ENCODE results near the gene ARRB1.
A peak's percentile ranks its signal among the peaks of the same experiment; 100 is the strongest.

ARRB1 gene

DNA sequence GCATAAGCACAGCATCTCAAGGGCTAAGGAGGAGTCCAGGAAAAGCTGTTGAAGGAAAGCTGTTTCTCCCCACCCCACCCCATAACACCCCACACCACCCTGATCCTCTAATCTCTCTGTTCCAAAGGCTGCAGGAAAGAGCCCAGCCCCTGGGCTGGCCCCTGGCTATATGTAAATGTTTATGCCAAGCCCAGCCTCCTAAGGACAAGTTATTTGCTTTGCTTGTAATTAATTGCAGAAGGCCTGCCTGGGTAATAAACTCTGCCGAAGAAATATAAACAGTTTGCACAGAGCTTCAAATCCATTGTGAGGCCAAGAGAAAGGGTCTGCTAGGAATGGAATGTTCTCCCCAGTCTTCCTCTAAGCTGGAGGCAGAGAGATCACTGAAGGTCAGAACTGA is 21.2 kb downstream of the ARRB1 start:
- Histone ChIP-seq H2AFZ (ENCODE audit: low read length) (no peak overlapping the region), H3K4me3 (ENCODE audit: low read length in 2 of 2) (no peak overlapping the region), H2BK120ac (ENCODE audit: low read depth, low read length) (no peak overlapping the region), H3K23ac (ENCODE audit: low read depth, low read length, poor library complexity) (no peak overlapping the region), H2BK5ac (ENCODE audit: low read length) (no peak overlapping the region), H3K4me1 (ENCODE audit: control insufficient read depth in 2 of 2, insufficient read depth in 1 of 2, low read depth in 1 of 2, low read length in 2 of 2) (peaks cover 6 to 9% of the 10 kb centered on the region in 2 donors), H3K4ac (ENCODE audit: low read length) (no peak overlapping the region), H2AK5ac (ENCODE audit: low read depth, low read length) (no peak overlapping the region), H3K27me3 (ENCODE audit: control insufficient read depth in 3 of 3, insufficient read depth in 3 of 3, low read depth in 1 of 3, low read length in 3 of 3) (no peaks in the 10 kb centered on the region), H3K36me3 (replicated peaks in 1 of 2; ENCODE audit: control insufficient read depth in 2 of 2, insufficient read depth in 2 of 2, low read length in 2 of 2) (no peaks in the 10 kb centered on the region), H3K79me1 (ENCODE audit: low read depth, low read length) (peaks cover 2% of the 10 kb centered on the region), H3K9me3 (replicated peaks in 1 of 2; ENCODE audit: control insufficient read depth in 2 of 2, insufficient read depth in 1 of 2, low read depth in 1 of 2, low read length in 2 of 2) (no peaks in the 10 kb centered on the region), H3K4me2 (ENCODE audit: insufficient read depth, low read length, poor library complexity, severe bottlenecking) (no peak overlapping the region), H3K27ac (replicated peaks; ENCODE audit: low read length) (no peak overlapping the region), H3K18ac (ENCODE audit: low read length) (no peak overlapping the region), H2BK12ac (ENCODE audit: low read length) (no peak overlapping the region), H3K9ac (ENCODE audit: low read depth, low read length, poor library complexity) (no peak overlapping the region), H3K14ac (ENCODE audit: low read length) (no peak overlapping the region), H2BK15ac (ENCODE audit: low read length) (no peak overlapping the region), H4K8ac (ENCODE audit: low read depth, low read length) (no peak overlapping the region), H4K91ac (ENCODE audit: low read depth, low read length, poor library complexity) (no peak overlapping the region)
- DNase-seq (ENCODE audit: low spot score), result no peak
- no CpG with 5 or more reads among the region's 1 CpG for WGBS, 2 donors (ENCODE audit: extremely low coverage in 2 of 2, insufficient read length in 2 of 2, insufficient replicate concordance in 1 of 2)

GRCh38 chr11:75328426-75329277 is 22.8 kb downstream of the ARRB1 start:
- Histone ChIP-seq H4K91ac (ENCODE audit: low read depth, low read length, poor library complexity) (no peak overlapping the region), H3K4ac (ENCODE audit: low read length) (no peak overlapping the region), H2AFZ (ENCODE audit: low read length) (peak overlapping the region; percentile 7), H3K14ac (ENCODE audit: low read length) (no peak overlapping the region), H2BK5ac (ENCODE audit: low read length) (no peak overlapping the region), H3K4me1 (ENCODE audit: control insufficient read depth in 2 of 2, insufficient read depth in 1 of 2, low read depth in 1 of 2, low read length in 2 of 2) (peaks cover 5 to 9% of the 10 kb centered on the region in 2 donors), H3K9me3 (replicated peaks in 1 of 2; ENCODE audit: control insufficient read depth in 2 of 2, insufficient read depth in 1 of 2, low read depth in 1 of 2, low read length in 2 of 2) (no peaks in the 10 kb centered on the region), H3K27ac (replicated peaks; ENCODE audit: low read length) (no peak overlapping the region), H3K27me3 (ENCODE audit: control insufficient read depth in 3 of 3, insufficient read depth in 3 of 3, low read depth in 1 of 3, low read length in 3 of 3) (no peaks in the 10 kb centered on the region), H3K36me3 (replicated peaks in 1 of 2; ENCODE audit: control insufficient read depth in 2 of 2, insufficient read depth in 2 of 2, low read length in 2 of 2) (no peaks in the 10 kb centered on the region), H3K79me1 (ENCODE audit: low read depth, low read length) (peaks cover under 1% of the 10 kb centered on the region), H2BK120ac (ENCODE audit: low read depth, low read length) (no peak overlapping the region), H2AK5ac (ENCODE audit: low read depth, low read length) (peak overlapping the region; percentile 2), H3K23ac (ENCODE audit: low read depth, low read length, poor library complexity) (no peak overlapping the region), H2BK15ac (ENCODE audit: low read length) (no peak overlapping the region), H3K4me2 (ENCODE audit: insufficient read depth, low read length, poor library complexity, severe bottlenecking) (no peak overlapping the region), H2BK12ac (ENCODE audit: low read length) (no peak overlapping the region), H3K9ac (ENCODE audit: low read depth, low read length, poor library complexity) (no peak overlapping the region), H3K18ac (ENCODE audit: low read length) (no peak overlapping the region), H4K8ac (ENCODE audit: low read depth, low read length) (no peak overlapping the region), H3K4me3 (ENCODE audit: low read length in 2 of 2) (no peak overlapping the region)
- DNase-seq (ENCODE audit: low spot score), result peak; percentile 48
- no CpG with 5 or more reads among the region's 9 CpGs for WGBS, 2 donors (ENCODE audit: extremely low coverage in 2 of 2, insufficient read length in 2 of 2, insufficient replicate concordance in 1 of 2)

DNA sequence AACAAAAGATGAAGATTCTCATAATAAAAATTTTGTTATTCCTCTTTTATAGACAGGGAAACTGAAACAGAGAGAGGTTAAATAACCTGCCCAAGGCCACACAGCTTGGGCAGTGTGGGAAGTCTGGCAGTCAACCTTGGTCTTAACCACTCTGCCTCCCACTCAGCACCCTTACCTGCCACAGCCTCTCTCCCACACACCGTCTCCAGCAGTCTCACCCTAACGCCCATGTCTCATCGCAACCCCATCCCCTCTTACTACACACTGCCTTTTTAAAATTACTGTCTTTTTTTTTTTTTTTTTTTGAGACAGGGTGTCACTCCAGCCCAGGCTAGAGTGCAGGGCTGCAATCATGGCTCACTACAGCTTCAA is 25.0 kb downstream of the ARRB1 start:
- Histone ChIP-seq H2BK15ac (ENCODE audit: low read length) (no peak overlapping the region), H2AK5ac (ENCODE audit: low read depth, low read length) (no peak overlapping the region), H3K14ac (ENCODE audit: low read length) (no peak overlapping the region), H3K36me3 (replicated peaks in 1 of 2; ENCODE audit: control insufficient read depth in 2 of 2, insufficient read depth in 2 of 2, low read length in 2 of 2) (peaks cover 0 to 2% of the 10 kb centered on the region in 2 donors), H2BK12ac (ENCODE audit: low read length) (no peak overlapping the region), H3K4me2 (ENCODE audit: insufficient read depth, low read length, poor library complexity, severe bottlenecking) (no peak overlapping the region), H3K4me1 (ENCODE audit: control insufficient read depth in 2 of 2, insufficient read depth in 1 of 2, low read depth in 1 of 2, low read length in 2 of 2) (peaks cover 5 to 9% of the 10 kb centered on the region in 2 donors), H3K23ac (ENCODE audit: low read depth, low read length, poor library complexity) (no peak overlapping the region), H3K9ac (ENCODE audit: low read depth, low read length, poor library complexity) (no peak overlapping the region), H4K8ac (ENCODE audit: low read depth, low read length) (no peak overlapping the region), H3K4me3 (ENCODE audit: low read length in 2 of 2) (no peak overlapping the region), H3K27me3 (ENCODE audit: control insufficient read depth in 3 of 3, insufficient read depth in 3 of 3, low read depth in 1 of 3, low read length in 3 of 3) (peaks cover 0 to 2% (median 0%) of the 10 kb centered on the region in 3 experiments), H3K4ac (ENCODE audit: low read length) (no peak overlapping the region), H2BK120ac (ENCODE audit: low read depth, low read length) (no peak overlapping the region), H4K91ac (ENCODE audit: low read depth, low read length, poor library complexity) (no peak overlapping the region), H3K79me1 (ENCODE audit: low read depth, low read length) (no peaks in the 10 kb centered on the region), H2AFZ (ENCODE audit: low read length) (no peak overlapping the region), H3K18ac (ENCODE audit: low read length) (peak overlapping the region; percentile 62), H3K27ac (replicated peaks; ENCODE audit: low read length) (no peak overlapping the region), H3K9me3 (replicated peaks in 1 of 2; ENCODE audit: control insufficient read depth in 2 of 2, insufficient read depth in 1 of 2, low read depth in 1 of 2, low read length in 2 of 2) (no peaks in the 10 kb centered on the region), H2BK5ac (ENCODE audit: low read length) (no peak overlapping the region)
- WGBS, 2 donors (ENCODE audit: extremely low coverage in 2 of 2, insufficient read length in 2 of 2, insufficient replicate concordance in 1 of 2), result no CpG with 5 or more reads among the region's 3 CpGs
- DNase-seq (ENCODE audit: low spot score), result no peak

DNA sequence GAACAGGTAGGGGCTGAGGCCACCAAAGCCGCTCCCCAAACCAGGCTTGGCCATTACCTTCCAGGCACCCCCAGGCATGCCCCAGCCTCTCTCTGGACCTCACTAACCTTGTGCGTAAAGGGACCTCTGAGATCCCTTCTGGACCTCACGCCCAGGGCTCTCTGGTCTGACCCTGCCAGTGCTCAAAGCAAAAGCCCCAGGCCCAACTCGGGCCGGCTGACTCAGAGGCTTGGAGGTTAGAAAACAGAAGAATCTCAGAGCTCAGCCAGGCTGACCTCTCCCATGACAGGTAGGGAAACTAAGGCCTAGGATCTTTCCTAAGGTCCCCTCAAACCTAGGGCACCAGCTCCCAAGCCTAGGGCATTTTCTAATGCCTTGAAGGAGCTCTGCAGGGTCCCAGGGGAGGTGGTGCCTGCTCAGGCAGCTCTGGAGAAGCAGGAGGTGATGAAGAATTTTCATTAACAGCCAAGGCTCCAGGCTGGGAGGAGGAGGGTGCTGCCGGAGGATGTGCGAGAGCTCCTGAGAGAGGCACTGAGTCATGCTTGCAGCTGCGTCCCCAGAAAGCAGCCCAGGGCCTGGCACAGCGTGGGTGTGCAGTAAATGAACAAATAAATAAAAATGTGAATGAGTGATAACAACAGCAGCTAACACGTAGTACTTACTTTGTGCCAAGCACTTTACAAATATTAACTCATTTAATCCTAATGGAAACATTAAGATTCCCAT is 25.6 kb downstream of the ARRB1 start:
- Histone ChIP-seq H3K9me3 (replicated peaks in 1 of 2; ENCODE audit: control insufficient read depth in 2 of 2, insufficient read depth in 1 of 2, low read depth in 1 of 2, low read length in 2 of 2) (no peaks in the 10 kb centered on the region), H3K23ac (ENCODE audit: low read depth, low read length, poor library complexity) (no peak overlapping the region), H3K9ac (ENCODE audit: low read depth, low read length, poor library complexity) (no peak overlapping the region), H3K18ac (ENCODE audit: low read length) (no peak overlapping the region), H4K91ac (ENCODE audit: low read depth, low read length, poor library complexity) (no peak overlapping the region), H2AFZ (ENCODE audit: low read length) (no peak overlapping the region), H2BK120ac (ENCODE audit: low read depth, low read length) (no peak overlapping the region), H3K36me3 (replicated peaks in 1 of 2; ENCODE audit: control insufficient read depth in 2 of 2, insufficient read depth in 2 of 2, low read length in 2 of 2) (peaks cover 0 to 2% of the 10 kb centered on the region in 2 donors), H3K79me1 (ENCODE audit: low read depth, low read length) (no peaks in the 10 kb centered on the region), H3K4me1 (ENCODE audit: control insufficient read depth in 2 of 2, insufficient read depth in 1 of 2, low read depth in 1 of 2, low read length in 2 of 2) (peaks cover 5 to 9% of the 10 kb centered on the region in 2 donors), H3K4me3 (ENCODE audit: low read length in 2 of 2) (no peak overlapping the region), H2BK5ac (ENCODE audit: low read length) (no peak overlapping the region), H2BK12ac (ENCODE audit: low read length) (no peak overlapping the region), H3K4ac (ENCODE audit: low read length) (no peak overlapping the region), H4K8ac (ENCODE audit: low read depth, low read length) (no peak overlapping the region), H2AK5ac (ENCODE audit: low read depth, low read length) (no peak overlapping the region), H3K14ac (ENCODE audit: low read length) (no peak overlapping the region), H3K27me3 (ENCODE audit: control insufficient read depth in 3 of 3, insufficient read depth in 3 of 3, low read depth in 1 of 3, low read length in 3 of 3) (peaks cover 0 to 2% (median 0%) of the 10 kb centered on the region in 3 experiments), H3K4me2 (ENCODE audit: insufficient read depth, low read length, poor library complexity, severe bottlenecking) (no peak overlapping the region), H2BK15ac (ENCODE audit: low read length) (no peak overlapping the region), H3K27ac (replicated peaks; ENCODE audit: low read length) (no peak overlapping the region)
- no CpG with 5 or more reads among the region's 10 CpGs for WGBS, 2 donors (ENCODE audit: extremely low coverage in 2 of 2, insufficient read length in 2 of 2, insufficient replicate concordance in 1 of 2)
- no peak for DNase-seq (ENCODE audit: low spot score)

Data from neuronal stem cell (in vitro differentiated cells).